Sigmoid colon (tissue), 7 donors: ENCODE results near the gene CCP110. TPM values are rescaled to one million over a fixed set of nuclear protein-coding genes. Genes with fewer than 3 reads are reported as not detected.

ENCODE experiments used
- DNase-seq: peaks from one replicate; pipeline ENCODE4 v3.0.0-alpha.2; 2019
- H3K27ac ChIP-seq, 4 donors: fragments of 200-600 bp; sonication (generic); one replicate each; pipeline ENCODE4 v1.5.1; 2016 to 2019; ENCODE audit warnings: mild to moderate bottlenecking in 1 of 4
- H3K27me3 ChIP-seq, 3 donors: fragments of 200-600 bp; sonication (generic); one replicate each; pipeline ENCODE4 v1.5.1; 2019; ENCODE audit warnings: mild to moderate bottlenecking in 1 of 3
- H3K36me3 ChIP-seq, 4 donors: fragments of 200-600 bp; sonication (generic); one replicate each; pipeline ENCODE4 v1.5.1; 2016 to 2019
- H3K4me1 ChIP-seq, 4 donors: fragments of 200-600 bp; sonication (generic); one replicate each; pipeline ENCODE4 v1.5.1; 2017 to 2019
- H3K4me3 ChIP-seq, 4 donors: fragments of 200-600 bp; sonication (generic); one replicate each; pipeline ENCODE4 v1.5.1; 2017 to 2019; ENCODE audit warnings: mild to moderate bottlenecking in 2 of 4, moderate library complexity in 1 of 4
- H3K9me3 ChIP-seq, 4 donors: fragments of 200-600 bp in 3 of 4; sonication (generic) in 3 of 4; one replicate each; pipeline versions ENCODE4 v1.5.1 to v1.6.1; 2013 to 2019
- CTCF ChIP-seq, 4 experiments: fragments of 450-650 bp in 3 of 4; fragments of 200-600 bp in 1 of 4; IDR thresholded peaks; one replicate each; pipeline ENCODE4 v1.5.1; 2016 to 2019; ENCODE audit warnings: antibody characterized with exemption in 4 of 4, mild to moderate bottlenecking in 3 of 4, moderate library complexity in 2 of 4
- EP300 ChIP-seq, 4 donors: sonication (generic); formaldehyde crosslinking; IDR thresholded peaks; one replicate each; pipeline ENCODE4 v1.6.1; 2017; ENCODE audit warnings: antibody characterized with exemption in 4 of 4
- POLR2A ChIP-seq, 2 donors: fragments of 450-650 bp; IDR thresholded peaks; one replicate each; pipeline ENCODE4 v1.6.1; 2016; ENCODE audit warnings: antibody characterized with exemption in 2 of 2, mild to moderate bottlenecking in 2 of 2, moderate library complexity in 2 of 2
- POLR2AphosphoS5 ChIP-seq, 4 donors: sonication (generic); formaldehyde crosslinking; IDR thresholded peaks; one replicate each; pipeline ENCODE4 v1.6.1; 2017; ENCODE audit warnings: antibody characterized with exemption in 4 of 4
- WGBS, 2 donors: extraction: QIAGEN DNeasy Blood & Tissue Kit; methylation state at CpG; one replicate each; pipeline ENCODE4 v1.1.7; 2013; 5-methylcytosine and 5-hydroxymethylcytosine counted together
- intact Hi-C: fragments of 100-400 bp; cut with DNase I; formaldehyde crosslinking; loops from one replicate; pipeline ENCODE4 v1.15.1; 2023
- polyA plus RNA-seq, 3 donors: library from polyadenylated mRNA; stranded (reverse); fragments of 200-250 nt; gene quantifications; one replicate each; pipeline ENCODE4 v1.2.3, GENCODE V29; 2013
- total RNA-seq, 4 donors: library from RNA; depleted of rRNA; stranded (reverse); fragments of >200 nt; gene quantifications; one replicate each; pipeline ENCODE4 v1.1.0, GENCODE V29; 2016
- donor health status: healthy with polysubstance abuse.
- donor health status: Bipolar disorder and iron deficiency.
- donor health status: healthy.

Gene CCP110
- total and polyA plus RNA-seq, 7 donors = 2.4 to 20.7 (median 13.3) TPM

- WGBS, 2 donors = 79 to 88% methylated on average over 4 of the region's 4 CpGs
- Histone ChIP-seq H3K4me1 (no peaks in the 10 kb centered on the region), H3K9me3 (no peaks in the 10 kb centered on the region), H3K36me3 (no peaks in the 10 kb centered on the region), H3K4me3 (no peak overlapping the region), H3K27me3 (no peaks in the 10 kb centered on the region), H3K27ac (no peak overlapping the region)
- DNase-seq = no peak
- intact Hi-C loops = no loop called here
- TF ChIP-seq CTCF (IDR thresholded peaks at IDR 0.05) (no peak), POLR2A (IDR thresholded peaks at IDR 0.05) (no peak), EP300 (IDR thresholded peaks at IDR 0.05) (no peak), POLR2AphosphoS5 (IDR thresholded peaks at IDR 0.05) (no peak)
Observed at GRCh38 chr16:19486051-19486450, 37.7 kb upstream of the CCP110 start.

- no peaks in the 10 kb centered on the region for H3K4me1 ChIP-seq
- intact Hi-C loops = no loop called here
- no peak overlapping the region for H3K4me3 ChIP-seq
- no peaks in the 10 kb centered on the region for H3K36me3 ChIP-seq
- TF ChIP-seq EP300 (IDR thresholded peaks at IDR 0.05) = no peak
- no peaks in the 10 kb centered on the region for H3K27me3 ChIP-seq
- H3K9me3 ChIP-seq = no peaks in the 10 kb centered on the region
- H3K27ac ChIP-seq = no peak overlapping the region
- no peak for DNase-seq
- WGBS, 2 donors = 93% methylated on average over 10 of the region's 10 CpGs
Observed at GRCh38 chr16:19486750-19487325, 36.9 kb upstream of the CCP110 start.

GRCh38 chr16:19488213-19488640 is 35.5 kb upstream of the CCP110 start:
- intact Hi-C loops = no loop called here
- no peak overlapping the region for H3K27ac ChIP-seq
- H3K27me3 ChIP-seq = no peaks in the 10 kb centered on the region
- no peak overlapping the region for H3K4me3 ChIP-seq
- no peaks in the 10 kb centered on the region for H3K9me3 ChIP-seq
- H3K4me1 ChIP-seq = no peaks in the 10 kb centered on the region
- H3K36me3 ChIP-seq = no peaks in the 10 kb centered on the region
- TF ChIP-seq CTCF (IDR thresholded peaks at IDR 0.05) (no peak), EP300 (IDR thresholded peaks at IDR 0.05) (no peak), POLR2A (IDR thresholded peaks at IDR 0.05) (no peak), POLR2AphosphoS5 (IDR thresholded peaks at IDR 0.05) (no peak)
- no peak for DNase-seq
- WGBS, 2 donors = 8 to 40% methylated on average over 4 of the region's 4 CpGs

- 86 to 96% methylated on average over 1 of the region's 1 CpG for WGBS, 2 donors
- no peak for TF ChIP-seq POLR2AphosphoS5 (IDR thresholded peaks at IDR 0.05)
- no peak for TF ChIP-seq CTCF (IDR thresholded peaks at IDR 0.05)
- no peak for TF ChIP-seq POLR2A (IDR thresholded peaks at IDR 0.05)
- no peak for TF ChIP-seq EP300 (IDR thresholded peaks at IDR 0.05)
- Histone ChIP-seq H3K27ac (no peak overlapping the region), H3K36me3 (no peaks in the 10 kb centered on the region), H3K4me3 (no peak overlapping the region), H3K9me3 (no peaks in the 10 kb centered on the region), H3K27me3 (no peaks in the 10 kb centered on the region), H3K4me1 (no peaks in the 10 kb centered on the region)
- DNase-seq = no peak
- intact Hi-C loops = no loop called here
Observed at GRCh38 chr16:19490619-19491018, 33.1 kb upstream of the CCP110 start.

- no peak for DNase-seq
- 81 to 86% methylated on average over 5 of the region's 5 CpGs for WGBS, 2 donors
- no peaks in the 10 kb centered on the region for H3K9me3 ChIP-seq
- no peak overlapping the region for H3K27ac ChIP-seq
- H3K27me3 ChIP-seq = no peaks in the 10 kb centered on the region
- TF ChIP-seq POLR2A (IDR thresholded peaks at IDR 0.05) = no peak
- no peak for TF ChIP-seq EP300 (IDR thresholded peaks at IDR 0.05)
- TF ChIP-seq POLR2AphosphoS5 (IDR thresholded peaks at IDR 0.05) = no peak
- no peak for TF ChIP-seq CTCF (IDR thresholded peaks at IDR 0.05)
- peaks cover 0 to 35% (median 6%) of the 10 kb centered on the region in 4 donors for H3K36me3 ChIP-seq
- H3K4me1 ChIP-seq = no peaks in the 10 kb centered on the region
- H3K4me3 ChIP-seq = no peak overlapping the region
- intact Hi-C loops = no loop called here
Observed at GRCh38 chr16:19497176-19497575, 26.6 kb upstream of the CCP110 start.
